Astrocyte of the spinal cord (primary cell): ENCODE data around the gene CCDC174.

ENCODE experiments used
- DNase-seq: peaks from one replicate; pipeline ENCODE4 v3.0.0; 2011; ENCODE audit warnings: low read depth, low spot score
- H3K4me3 ChIP-seq: 2 replicates; pipeline ENCODE4 v1.5.1; 2011; ENCODE audit warnings: low read depth, mild to moderate bottlenecking, low read length, moderate library complexity
- CTCF ChIP-seq: IDR thresholded peaks from 2 replicates; pipeline ENCODE4 v1.5.1; 2012; ENCODE audit warnings: low read depth, mild to moderate bottlenecking, low read length, inconsistent platforms
- in situ Hi-C: cut with HindIII; loops from 2 replicates; pipeline ENCODE4 v1.10.0; 2017; ENCODE audit warnings: low sequenced_read_pairs

Gene CCDC174

GRCh38 chr3:14658978-14659377, 7.4 kb downstream of the CCDC174 start:
- in situ Hi-C loops = no loop called here
- TF ChIP-seq CTCF = no peak
- no peak for DNase-seq
- no peak overlapping the region for H3K4me3 ChIP-seq

DNA sequence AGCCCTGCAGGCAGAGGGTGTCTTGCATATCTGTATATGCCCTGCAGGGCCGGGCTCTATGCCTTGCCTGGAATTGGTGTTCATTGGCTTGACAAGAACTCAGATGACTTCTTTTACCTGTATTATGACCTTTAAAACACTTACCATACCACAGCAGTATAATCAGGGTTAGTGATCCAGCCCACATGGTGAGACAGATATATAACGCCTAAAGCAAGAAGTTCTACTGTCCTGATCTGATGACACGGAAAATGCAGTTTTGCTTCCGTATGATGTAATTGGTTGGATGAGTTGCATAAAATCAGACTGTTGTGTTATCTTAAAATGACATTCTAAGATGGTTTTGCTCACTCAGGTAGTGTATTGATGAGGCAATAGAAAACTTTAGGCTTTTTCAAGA, 9.4 kb downstream of the CCDC174 start:
- no peak for DNase-seq
- no peak overlapping the region for H3K4me3 ChIP-seq
- in situ Hi-C loops = no loop called here
- TF ChIP-seq CTCF = no peak

GRCh38 chr3:14663396-14664135, 12.0 kb downstream of the CCDC174 start:
- DNase-seq = no peak
- in situ Hi-C loops = no loop called here
- TF ChIP-seq CTCF = no peak
- no peak overlapping the region for H3K4me3 ChIP-seq

DNA sequence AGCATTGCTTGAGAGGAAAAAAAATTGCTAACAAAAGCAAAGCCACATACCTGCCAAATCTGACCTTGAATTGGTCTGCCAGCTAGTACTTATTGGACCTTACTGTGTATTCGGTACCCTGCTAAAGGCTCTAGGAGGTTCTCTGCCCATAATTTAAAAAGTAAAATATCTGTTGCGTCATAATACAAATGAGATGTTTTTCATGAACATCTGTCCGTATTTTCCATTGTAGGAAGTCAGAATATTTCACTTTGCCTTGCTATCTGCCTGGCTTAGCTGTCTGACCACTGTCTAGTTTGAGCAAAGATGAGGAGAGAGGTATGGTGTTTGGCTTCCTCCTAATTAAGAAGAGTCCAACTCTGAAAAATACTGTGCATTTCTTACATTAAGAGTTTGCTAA, 12.6 kb downstream of the CCDC174 start:
- no peak for TF ChIP-seq CTCF
- DNase-seq = no peak
- in situ Hi-C loops = no loop called here
- H3K4me3 ChIP-seq = no peak overlapping the region

- TF ChIP-seq CTCF = no peak
- no peak for DNase-seq
- no peak overlapping the region for H3K4me3 ChIP-seq
- in situ Hi-C loops = no loop called here
These were observed 21.0 kb downstream of the CCDC174 start for GRCh38 chr3:14672588-14672987.

GRCh38 chr3:14674841-14675240, 23.3 kb downstream of the CCDC174 start, which contains the start of gene C3orf20:
C3orf20 (plus strand) TSS chr3:14675141; CDS start chr3:14682714, 7,573 bp downstream.
- no peak within 1 kb of the TSS for H3K4me3 ChIP-seq
- in situ Hi-C loops = no loop called here
- no peak for TF ChIP-seq CTCF
- DNase-seq = no peak
